ENCODE measurements around the gene NKD1. TPM values are rescaled to one million over a fixed set of nuclear protein-coding genes. Genes with fewer than 3 reads are reported as not detected.
"Not testable (repeated sequence)": the region's sequence is repeated elsewhere in the genome, so short reads cannot be mapped to it uniquely, and the experiment has no call there.

Gene NKD1
- total RNA-seq, 1 donor from 2014 or later, result 31.3 TPM

GRCh38 chr16:50501251-50501650 is 46.9 kb upstream of the NKD1 start:
- TF ChIP-seq CTCF (IDR thresholded peaks at IDR 0.05; ENCODE audit: partially characterized antibody, unreplicated experiment), result no peak
- Mint-ChIP-seq H3K4me3 (ENCODE audit: unreplicated experiment) (no peak overlapping the region), H3K27ac (ENCODE audit: unreplicated experiment) (no peak overlapping the region), H3K9me3 (ENCODE audit: unreplicated experiment) (peaks cover 14% of the 10 kb centered on the region), H3K27me3 (ENCODE audit: unreplicated experiment) (peaks cover 13% of the 10 kb centered on the region), H3K4me1 (ENCODE audit: low read depth, unreplicated experiment) (peaks cover 33% of the 10 kb centered on the region), H3K36me3 (ENCODE audit: unreplicated experiment) (no peaks in the 10 kb centered on the region)
- no peak for DNase-seq

GRCh38 chr16:50501986-50502615 is 46.1 kb upstream of the NKD1 start:
- Mint-ChIP-seq H3K4me3 (ENCODE audit: unreplicated experiment) (no peak overlapping the region), H3K9me3 (ENCODE audit: unreplicated experiment) (peaks cover 15% of the 10 kb centered on the region), H3K36me3 (ENCODE audit: unreplicated experiment) (no peaks in the 10 kb centered on the region), H3K27me3 (ENCODE audit: unreplicated experiment) (peaks cover 13% of the 10 kb centered on the region), H3K27ac (ENCODE audit: unreplicated experiment) (peak overlapping the region; percentile 13), H3K4me1 (ENCODE audit: low read depth, unreplicated experiment) (peaks cover 39% of the 10 kb centered on the region)
- no peak for TF ChIP-seq CTCF (IDR thresholded peaks at IDR 0.05; ENCODE audit: partially characterized antibody, unreplicated experiment)
- DNase-seq, result no peak

GRCh38 chr16:50502616-50503011 is 45.6 kb upstream of the NKD1 start:
- Mint-ChIP-seq H3K4me1 (ENCODE audit: low read depth, unreplicated experiment) (peaks cover 39% of the 10 kb centered on the region), H3K36me3 (ENCODE audit: unreplicated experiment) (no peaks in the 10 kb centered on the region), H3K27me3 (ENCODE audit: unreplicated experiment) (peaks cover 13% of the 10 kb centered on the region), H3K4me3 (ENCODE audit: unreplicated experiment) (no peak overlapping the region), H3K27ac (ENCODE audit: unreplicated experiment) (peak overlapping the region; percentile 13), H3K9me3 (ENCODE audit: unreplicated experiment) (peaks cover 16% of the 10 kb centered on the region)
- TF ChIP-seq CTCF (IDR thresholded peaks at IDR 0.05; ENCODE audit: partially characterized antibody, unreplicated experiment), result no peak
- no peak for DNase-seq

- not testable (repeated sequence) for H3K36me3 Mint-ChIP-seq (ENCODE audit: unreplicated experiment); DNase-seq; H3K4me3 Mint-ChIP-seq (ENCODE audit: unreplicated experiment)
- H3K9me3 Mint-ChIP-seq (ENCODE audit: unreplicated experiment), result peaks cover 17% of the 10 kb centered on the region
- peaks cover 36% of the 10 kb centered on the region for H3K4me1 Mint-ChIP-seq (ENCODE audit: low read depth, unreplicated experiment)
- H3K27ac Mint-ChIP-seq (ENCODE audit: unreplicated experiment), result peak overlapping the region; percentile 11
- peaks cover 13% of the 10 kb centered on the region for H3K27me3 Mint-ChIP-seq (ENCODE audit: unreplicated experiment)
Observed at GRCh38 chr16:50503868-50504531, 44.2 kb upstream of the NKD1 start.

- Mint-ChIP-seq H3K27ac (ENCODE audit: unreplicated experiment) (peak overlapping the region; percentile 99), H3K4me1 (ENCODE audit: low read depth, unreplicated experiment) (peaks cover 33% of the 10 kb centered on the region), H3K4me3 (ENCODE audit: unreplicated experiment) (peak overlapping the region; percentile 77), H3K27me3 (ENCODE audit: unreplicated experiment) (peaks cover 13% of the 10 kb centered on the region), H3K36me3 (ENCODE audit: unreplicated experiment) (peaks cover 13% of the 10 kb centered on the region), H3K9me3 (ENCODE audit: unreplicated experiment) (peaks cover 17% of the 10 kb centered on the region)
- no peak for DNase-seq
- no peak for TF ChIP-seq CTCF (IDR thresholded peaks at IDR 0.05; ENCODE audit: partially characterized antibody, unreplicated experiment)
Observed at GRCh38 chr16:50505115-50505514, 43.1 kb upstream of the NKD1 start.
